Measurements from ENCODE around the gene GPR176. TPM values are rescaled to one million over a fixed set of nuclear protein-coding genes. Genes with fewer than 3 reads are reported as not detected.

The GPR176 gene
- total RNA-seq, 1 donor = 173 TPM

GRCh38 chr15:39850436-39850835 lies 69.6 kb downstream of the GPR176 start:
- peaks cover 94% of the 10 kb centered on the region for H3K79me2 ChIP-seq (ENCODE audit: insufficient read depth, low read length)
- H3K4me1 ChIP-seq (ENCODE audit: insufficient read depth, low read length) = peaks cover 35% of the 10 kb centered on the region
- no peaks in the 10 kb centered on the region for H3K36me3 ChIP-seq (ENCODE audit: insufficient read depth, low read length)
- peaks cover 18% of the 10 kb centered on the region for H4K20me1 ChIP-seq (ENCODE audit: insufficient read depth, low read length)
- H3K4me3 ChIP-seq (ENCODE audit: insufficient read depth, low read length) = no peak overlapping the region
- H2AFZ ChIP-seq (ENCODE audit: low read length) = no peak overlapping the region
- no peaks in the 10 kb centered on the region for H3K9me3 ChIP-seq (ENCODE audit: low read depth, low read length)
- no peak for DNase-seq (ENCODE audit: insufficient read length, low spot score, missing footprints)
- no peak overlapping the region for H3K27ac ChIP-seq (ENCODE audit: low read depth, low read length)
- H3K27me3 ChIP-seq (ENCODE audit: insufficient read depth, low read length) = no peaks in the 10 kb centered on the region
- no peak for TF ChIP-seq CTCF (IDR thresholded peaks at IDR 0.05; ENCODE audit: extremely low read depth, low read depth, low read length)
- no peak overlapping the region for H3K4me2 ChIP-seq (ENCODE audit: insufficient read depth, low read length)

- Histone ChIP-seq H3K27me3 (ENCODE audit: insufficient read depth, low read length) (no peaks in the 10 kb centered on the region), H4K20me1 (ENCODE audit: insufficient read depth, low read length) (peaks cover 11% of the 10 kb centered on the region), H3K4me3 (ENCODE audit: insufficient read depth, low read length) (no peak overlapping the region), H3K79me2 (ENCODE audit: insufficient read depth, low read length) (peaks cover 99% of the 10 kb centered on the region), H3K4me2 (ENCODE audit: insufficient read depth, low read length) (no peak overlapping the region), H3K36me3 (ENCODE audit: insufficient read depth, low read length) (no peaks in the 10 kb centered on the region), H2AFZ (ENCODE audit: low read length) (no peak overlapping the region), H3K27ac (ENCODE audit: low read depth, low read length) (peak overlapping the region; percentile 18), H3K4me1 (ENCODE audit: insufficient read depth, low read length) (no peaks in the 10 kb centered on the region), H3K9me3 (ENCODE audit: low read depth, low read length) (no peaks in the 10 kb centered on the region)
- TF ChIP-seq CTCF (IDR thresholded peaks at IDR 0.05; ENCODE audit: extremely low read depth, low read depth, low read length) = no peak
- no peak for DNase-seq (ENCODE audit: insufficient read length, low spot score, missing footprints)
Observed at GRCh38 chr15:39846108-39846507, 74.0 kb downstream of the GPR176 start.

GRCh38 chr15:39845582-39845981 lies 74.5 kb downstream of the GPR176 start:
- Histone ChIP-seq H3K36me3 (ENCODE audit: insufficient read depth, low read length) (no peaks in the 10 kb centered on the region), H3K4me3 (ENCODE audit: insufficient read depth, low read length) (no peak overlapping the region), H3K27me3 (ENCODE audit: insufficient read depth, low read length) (no peaks in the 10 kb centered on the region), H4K20me1 (ENCODE audit: insufficient read depth, low read length) (peaks cover 11% of the 10 kb centered on the region), H3K79me2 (ENCODE audit: insufficient read depth, low read length) (peaks cover 99% of the 10 kb centered on the region), H2AFZ (ENCODE audit: low read length) (no peak overlapping the region), H3K4me1 (ENCODE audit: insufficient read depth, low read length) (no peaks in the 10 kb centered on the region), H3K9me3 (ENCODE audit: low read depth, low read length) (no peaks in the 10 kb centered on the region), H3K27ac (ENCODE audit: low read depth, low read length) (no peak overlapping the region), H3K4me2 (ENCODE audit: insufficient read depth, low read length) (no peak overlapping the region)
- no peak for TF ChIP-seq CTCF (IDR thresholded peaks at IDR 0.05; ENCODE audit: extremely low read depth, low read depth, low read length)
- DNase-seq (ENCODE audit: insufficient read length, low spot score, missing footprints) = no peak

GRCh38 chr15:39843565-39843964 lies 76.5 kb downstream of the GPR176 start:
- Histone ChIP-seq H3K4me2 (ENCODE audit: insufficient read depth, low read length) (no peak overlapping the region), H3K9me3 (ENCODE audit: low read depth, low read length) (no peaks in the 10 kb centered on the region), H3K4me1 (ENCODE audit: insufficient read depth, low read length) (no peaks in the 10 kb centered on the region), H3K36me3 (ENCODE audit: insufficient read depth, low read length) (no peaks in the 10 kb centered on the region), H2AFZ (ENCODE audit: low read length) (no peak overlapping the region), H3K27ac (ENCODE audit: low read depth, low read length) (no peak overlapping the region), H3K27me3 (ENCODE audit: insufficient read depth, low read length) (no peaks in the 10 kb centered on the region), H4K20me1 (ENCODE audit: insufficient read depth, low read length) (peaks cover 11% of the 10 kb centered on the region), H3K79me2 (ENCODE audit: insufficient read depth, low read length) (peaks cover 91% of the 10 kb centered on the region), H3K4me3 (ENCODE audit: insufficient read depth, low read length) (no peak overlapping the region)
- DNase-seq (ENCODE audit: insufficient read length, low spot score, missing footprints) = no peak
- no peak for TF ChIP-seq CTCF (IDR thresholded peaks at IDR 0.05; ENCODE audit: extremely low read depth, low read depth, low read length)
